ENCODE measurements around the gene TWF2.

GRCh38 chr3:52182196-52182595 is 56.8 kb downstream of the TWF2 start:
- no peak for TF ChIP-seq SUZ12 (IDR thresholded peaks at IDR 0.05; ENCODE audit: extremely low read depth, insufficient read depth, insufficient read length)
- TF ChIP-seq ZNF274 (IDR thresholded peaks at IDR 0.05; ENCODE audit: low read depth, low read length): no peak
- TF ChIP-seq YY1 (IDR thresholded peaks at IDR 0.05; ENCODE audit: insufficient read depth, insufficient read length): no peak
